OCI-LY1 (cell line): ENCODE results near the gene FAM20C.
"Not testable (repeated sequence)": the region's sequence is repeated elsewhere in the genome, so short reads cannot be mapped to it uniquely, and the experiment has no call there.

Source experiments
- CTCF ChIP-seq: fragments of 200-600 bp; sonication (generic), shearing (Covaris generic); IDR thresholded peaks from 2 replicates; pipeline ENCODE4 v1.5.1; 2017; ENCODE audit warnings: mild to moderate bottlenecking, antibody characterized with exemption, low read length, moderate library complexity, mixed read lengths
- EZH2 ChIP-seq: fragments of 200-600 bp; sonication (generic), shearing (Covaris generic); IDR thresholded peaks from 2 replicates; pipeline ENCODE4 v1.8.0; 2017; ENCODE audit warnings: borderline replicate concordance, mixed run types, mild to moderate bottlenecking, antibody characterized with exemption, low read length, moderate library complexity, mixed read lengths

- TF ChIP-seq CTCF, EZH2: not testable (repeated sequence)
Measured at GRCh38 chr7:182502-182901, 9.9 kb upstream of the FAM20C start.
